HCT116 (cell line): ENCODE measurements around the gene KHDC4. TPM values are rescaled to one million over a fixed set of nuclear protein-coding genes. Genes with fewer than 3 reads are reported as not detected.

ENCODE experiments used
- ATAC-seq: fragments of 200-7000 bp; cut with Tn5 transposase; 2 replicates; pipeline ENCODE4 v1.9.1; 2020; ENCODE audit warnings: mild to moderate bottlenecking, moderate library complexity
- BruUV-seq: library from RNA; stranded (reverse); fragments of 400-500 nt; replicated peaks from 2 replicates; lab custom pipeline; 2021; lab: Mats Ljungman, UMichigan
- CTCF ChIA-PET: fragments of 300-600 bp; sonication (Branson Sonifier 250); formaldehyde crosslinking; loops from one replicate; lab custom pipeline; 2021; ENCODE audit warnings: antibody characterized with exemption; lab: Charles Lee
- POLR2A ChIA-PET: fragments of 300-600, 350-600 bp; sonication (Branson Sonifier 250); formaldehyde crosslinking; loops from one replicate; lab custom pipeline; 2021; ENCODE audit warnings: antibody characterized with exemption; lab: Charles Lee
- RAD21 ChIA-PET, 2 experiments: fragments of 300-600 bp; sonication (Branson Sonifier 250); formaldehyde crosslinking; loops; one replicate each; lab custom pipeline; 2023; ENCODE audit warnings: low total read pairs in 2 of 2; ENCODE audit not compliant: uncharacterized antibody in 2 of 2, unreplicated experiment in 2 of 2, low non-redundant PET in 1 of 2; lab: Charles Lee
- DNase-seq: peaks from one replicate; pipeline ENCODE4 v3.0.0-alpha.2; 2010; ENCODE audit warnings: low read depth, low spot score
- H2AFZ ChIP-seq: fragments of 200-600 bp; shearing (Covaris generic), sonication (generic); 2 replicates; pipeline ENCODE4 v1.6.1; 2017; ENCODE audit warnings: low read depth, mixed run types, mixed read lengths, antibody characterized with exemption, low read length; ENCODE audit not compliant: poor library complexity, severe bottlenecking
- H3K27ac ChIP-seq: 2 replicates; pipeline ENCODE4 v1.5.1; 2012; ENCODE audit warnings: low read depth, low read length
- H3K27me3 ChIP-seq: fragments of 200-600 bp; sonication (generic); 2 replicates; pipeline ENCODE4 v1.6.1; 2016; ENCODE audit warnings: mixed run types, low read length, mixed read lengths; ENCODE audit not compliant: insufficient read depth
- H3K36me3 ChIP-seq, 2 experiments: fragments of 200-500 bp in 1 of 2; fragments of 200-600 bp in 1 of 2; sonication (Bioruptor generic) in 1 of 2; sonication (generic) in 1 of 2; 2 replicates each; pipeline versions ENCODE4 v1.5.1 to v1.6.1; 2014 to 2016; ENCODE audit warnings: low read length in 2 of 2, inconsistent platforms in 1 of 2, mixed read lengths in 1 of 2, mixed run types in 1 of 2; ENCODE audit not compliant: insufficient read depth in 2 of 2, control insufficient read depth in 1 of 2
- H3K4me1 ChIP-seq, 2 experiments: fragments of 200-600 bp in 1 of 2; sonication (generic) in 1 of 2; 2 replicates each; pipeline versions ENCODE4 v1.5.1 to v1.6.1; 2012 to 2017; ENCODE audit warnings: low read length in 2 of 2, inconsistent platforms in 1 of 2, mild to moderate bottlenecking in 1 of 2, mixed read lengths in 1 of 2, mixed run types in 1 of 2, moderate library complexity in 1 of 2; ENCODE audit not compliant: insufficient read depth in 2 of 2, control insufficient read depth in 1 of 2
- H3K4me2 ChIP-seq: fragments of 200-600 bp; sonication (generic); 2 replicates; pipeline ENCODE4 v1.6.1; 2017; ENCODE audit warnings: mixed run types, low read length, mixed read lengths
- H3K4me3 ChIP-seq, 2 experiments: fragments of 200-600 bp in 1 of 2; sonication (generic) in 1 of 2; replicated peaks in 1 of 2; 2 replicates each; pipeline ENCODE4 v1.5.1; 2011 to 2016; ENCODE audit warnings: low read length in 2 of 2, control low read depth in 1 of 2, low read depth in 1 of 2, mild to moderate bottlenecking in 1 of 2, mixed read lengths in 1 of 2, mixed run types in 1 of 2
- H3K79me2 ChIP-seq: fragments of 200-600 bp; sonication (generic); 2 replicates; pipeline ENCODE4 v1.6.1; 2017; ENCODE audit warnings: mild to moderate bottlenecking, mixed run types, low read length, moderate library complexity, mixed read lengths; ENCODE audit not compliant: insufficient read depth
- H3K9ac ChIP-seq: fragments of 200-600 bp; sonication (generic); 2 replicates; pipeline ENCODE4 v1.6.1; 2016; ENCODE audit warnings: low read length, mixed read lengths
- H3K9me2 ChIP-seq: fragments of 200-600 bp; sonication (generic), shearing (Covaris generic); 2 replicates; pipeline ENCODE4 v1.6.1; 2017; ENCODE audit warnings: mixed run types, mild to moderate bottlenecking, moderate library complexity; ENCODE audit not compliant: insufficient read depth
- H3K9me3 ChIP-seq, 2 experiments: fragments of 200-500 bp in 1 of 2; fragments of 200-600 bp in 1 of 2; sonication (Bioruptor generic) in 1 of 2; sonication (generic) in 1 of 2; 2 replicates each; pipeline ENCODE4 v1.6.1; 2014 to 2017; ENCODE audit warnings: low read length in 2 of 2, mixed read lengths in 2 of 2, inconsistent platforms in 1 of 2, low read depth in 1 of 2, mild to moderate bottlenecking in 1 of 2, mixed run types in 1 of 2, moderate library complexity in 1 of 2; ENCODE audit not compliant: control insufficient read depth in 1 of 2, insufficient read depth in 1 of 2
- H4K20me1 ChIP-seq: fragments of 200-600 bp; sonication (generic), shearing (Covaris generic); 2 replicates; pipeline ENCODE4 v1.6.1; 2017; ENCODE audit warnings: mixed run types, mild to moderate bottlenecking, moderate library complexity; ENCODE audit not compliant: insufficient read depth
- CBX3 ChIP-seq: IDR thresholded peaks from 2 replicates; pipeline ENCODE4 v1.6.1; 2012; ENCODE audit warnings: low read depth
- CEBPB ChIP-seq: IDR thresholded peaks from 2 replicates; pipeline ENCODE4 v1.6.1; 2012; ENCODE audit warnings: low read depth
- CTCF ChIP-seq, 3 experiments: fragments of 200-600 bp in 1 of 3; sonication (generic) in 1 of 3; IDR thresholded peaks in 2 of 3; conservative IDR thresholded peaks in 1 of 3; 2 replicates each; pipeline ENCODE4 v1.5.1; 2012 to 2017; ENCODE audit warnings: low read depth in 2 of 3, low read length in 2 of 3, antibody characterized with exemption in 1 of 3, borderline replicate concordance in 1 of 3, control low read depth in 1 of 3, mild to moderate bottlenecking in 1 of 3, mixed read lengths in 1 of 3, mixed run types in 1 of 3, moderate library complexity in 1 of 3; ENCODE audit not compliant: insufficient read depth in 1 of 3
- EGR1 ChIP-seq: IDR thresholded peaks from 2 replicates; pipeline ENCODE4 v1.6.1; 2012; ENCODE audit warnings: low read depth
- EZH2 ChIP-seq: fragments of 200-600 bp; sonication (generic); IDR thresholded peaks from 2 replicates; pipeline ENCODE4 v1.6.1; 2017; ENCODE audit warnings: antibody characterized with exemption, mixed run types
- REST ChIP-seq: IDR thresholded peaks from 2 replicates; pipeline ENCODE4 v1.6.1; 2012; ENCODE audit warnings: low read depth
- SIN3A ChIP-seq: IDR thresholded peaks from 2 replicates; pipeline ENCODE4 v1.6.1; 2012; ENCODE audit warnings: low read depth
- YY1 ChIP-seq: IDR thresholded peaks from 2 replicates; pipeline ENCODE4 v1.6.1; 2011; ENCODE audit warnings: low read length, low read depth, moderate library complexity, mild to moderate bottlenecking; ENCODE audit not compliant: insufficient replicate concordance; ENCODE audit errors: extremely low read depth
- intact Hi-C: fragments of 100-400 bp; cut with micrococcal nuclease; formaldehyde crosslinking; loops from 2 replicates; pipeline ENCODE4 v1.10.0; 2022
- total RNA-seq: library from RNA; stranded (reverse); gene quantifications from one replicate; pipeline ENCODE4 v1.2.1, GENCODE V29; 2021; ENCODE audit not compliant: unreplicated experiment

KHDC4 gene
- total RNA-seq, 1 experiment from 2014 or later, result 60.7 TPM

GRCh38 chr1:155910621-155911121 is 23.5 kb downstream of the KHDC4 start:
- Histone ChIP-seq H3K4me2 (no peak overlapping the region), H3K9me2 (no peaks in the 10 kb centered on the region), H3K79me2 (peaks cover 14% of the 10 kb centered on the region; the same call in 1 of the 2 replicates), H3K4me3 (no peak overlapping the region), H3K27me3 (no peaks in the 10 kb centered on the region), H3K27ac (no peak overlapping the region), H3K4me1 (peaks cover 0 to 23% of the 10 kb centered on the region in 2 experiments; a peak in 2 of 4 replicates), H4K20me1 (peaks cover 8% of the 10 kb centered on the region; the same call in 1 of the 2 replicates), H3K9me3 (no peaks in the 10 kb centered on the region), H3K36me3 (peaks cover 48 to 65% of the 10 kb centered on the region in 2 experiments), H3K9ac (no peak overlapping the region), H2AFZ (no peak overlapping the region)
- ATAC-seq (peak; percentile 44), DNase-seq (no peak)
- intact Hi-C loops, result no loop called here
- BruUV-seq, result no TSS peak
- CTCF ChIA-PET, result no interaction called here
- POLR2A ChIA-PET, result no interaction called here
- RAD21 ChIA-PET, result no interaction called here
- TF ChIP-seq EGR1 (no peak), EZH2 (no peak), CEBPB (no peak), CTCF (IDR thresholded peaks at IDR 0.05 in 2 of 3, conservative IDR thresholded peaks at IDR 0.05 in 1 of 3; ENCODE audit: borderline replicate concordance in 1 of 3, insufficient read depth in 1 of 3, low read depth in 2 of 3, low read length in 2 of 3) (no peak), CBX3 (no peak), YY1 (no peak), REST (no peak), SIN3A (no peak)
